Caco-2 (cell line): ENCODE measurements around the gene MSRB3. TPM values are rescaled to one million over a fixed set of nuclear protein-coding genes. Genes with fewer than 3 reads are reported as not detected.

Source experiments
- BruUV-seq: library from RNA; stranded (reverse); fragments of 400-500 nt; replicated peaks from 2 replicates; lab custom pipeline; 2021; lab: Mats Ljungman, UMichigan
- CTCF ChIA-PET: fragments of 300-600 bp; sonication (Branson Sonifier 250); formaldehyde crosslinking; loops from one replicate; lab custom pipeline; 2022; ENCODE audit warnings: antibody characterized with exemption; lab: Charles Lee
- POLR2A ChIA-PET: fragments of 300-600 bp; sonication (Branson Sonifier 250); formaldehyde crosslinking; loops from one replicate; lab custom pipeline; 2022; ENCODE audit warnings: antibody characterized with exemption; lab: Charles Lee
- DNase-seq, 2 experiments: peaks; one replicate each; pipeline versions ENCODE4 v3.0.0 to v3.0.0-alpha.2; 2020 to 2022
- H3K27me3 ChIP-seq: replicated peaks from 2 replicates; pipeline ENCODE4 v1.6.0; 2011; ENCODE audit warnings: low read length; ENCODE audit not compliant: control insufficient read depth, insufficient read depth
- H3K36me3 ChIP-seq: 2 replicates; pipeline ENCODE4 v1.5.1; 2011; ENCODE audit warnings: low read length; ENCODE audit not compliant: control insufficient read depth, insufficient read depth
- H3K4me1 ChIP-seq: fragments of 250-450 bp; sonication (Bioruptor Pico); 2 replicates; pipeline ENCODE4 v1.5.1; 2020; ENCODE audit warnings: mild to moderate bottlenecking
- H3K4me3 ChIP-seq: 2 replicates; pipeline ENCODE4 v1.5.1; 2011; ENCODE audit warnings: low read depth, mild to moderate bottlenecking, control low read depth, low read length
- H3K9me3 ChIP-seq: fragments of 250-450 bp; sonication (Bioruptor Pico); 2 replicates; pipeline ENCODE4 v1.5.1; 2020; ENCODE audit warnings: mild to moderate bottlenecking, moderate library complexity
- H3K27ac Mint-ChIP-seq: one replicate; pipeline ENCODE4 v1.8.0; 2022; ENCODE audit warnings: mixed read lengths; ENCODE audit not compliant: unreplicated experiment
- H3K27me3 Mint-ChIP-seq: one replicate; pipeline ENCODE4 v1.8.0; 2022; ENCODE audit warnings: mixed read lengths; ENCODE audit not compliant: insufficient read depth, unreplicated experiment
- H3K36me3 Mint-ChIP-seq: one replicate; pipeline ENCODE4 v1.8.0; 2022; ENCODE audit warnings: mild to moderate bottlenecking, mixed read lengths; ENCODE audit not compliant: insufficient read depth, unreplicated experiment
- H3K4me1 Mint-ChIP-seq: one replicate; pipeline ENCODE4 v1.8.0; 2022; ENCODE audit warnings: low read depth, mixed read lengths; ENCODE audit not compliant: unreplicated experiment
- H3K4me3 Mint-ChIP-seq: one replicate; pipeline ENCODE4 v1.8.0; 2022; ENCODE audit warnings: mild to moderate bottlenecking, moderate library complexity, mixed read lengths; ENCODE audit not compliant: unreplicated experiment
- H3K9me3 Mint-ChIP-seq: one replicate; pipeline ENCODE4 v1.8.0; 2022; ENCODE audit warnings: mixed read lengths; ENCODE audit not compliant: unreplicated experiment
- CTCF ChIP-seq, 2 experiments: fragments of 200-600 bp in 1 of 2; IDR thresholded peaks; 1 replicate in 1 of 2; 2 replicates in 1 of 2; pipeline versions ENCODE4 v1.5.1 to v1.8.0; 2011 to 2022; ENCODE audit warnings: antibody characterized with exemption in 1 of 2, control low read depth in 1 of 2, inconsistent platforms in 1 of 2, low read depth in 1 of 2, low read length in 1 of 2, mild to moderate bottlenecking in 1 of 2, moderate library complexity in 1 of 2; ENCODE audit not compliant: insufficient read depth in 1 of 2, severe bottlenecking in 1 of 2, unreplicated experiment in 1 of 2
- intact Hi-C: fragments of 100-400 bp; cut with micrococcal nuclease; formaldehyde crosslinking; loops from one replicate; pipeline ENCODE4 v1.10.0; 2022; ENCODE audit not compliant: unreplicated experiment
- total RNA-seq: library from RNA; stranded (reverse); gene quantifications from 2 replicates; pipeline ENCODE4 v1.2.3, GENCODE V29; 2022

Gene MSRB3
- total RNA-seq, 1 experiment from 2014 or later = 7.7 TPM

GRCh38 chr12:65430006-65430405 is 151.5 kb downstream of the MSRB3 start:
- Mint-ChIP-seq H3K4me3 (no peak overlapping the region), H3K36me3 (no peaks in the 10 kb centered on the region), H3K9me3 (no peaks in the 10 kb centered on the region), H3K27ac (no peak overlapping the region), H3K4me1 (no peaks in the 10 kb centered on the region), H3K27me3 (peaks cover 3% of the 10 kb centered on the region)
- CTCF ChIA-PET = no interaction called here
- no peak for TF ChIP-seq CTCF (IDR thresholded peaks at IDR 0.05; ENCODE audit: insufficient read depth in 1 of 2, low read depth in 1 of 2, low read length in 1 of 2, severe bottlenecking in 1 of 2, unreplicated experiment in 1 of 2)
- no peaks in the 10 kb centered on the region for H3K4me1 ChIP-seq
- H3K9me3 ChIP-seq = no peaks in the 10 kb centered on the region
- BruUV-seq = no TSS peak
- H3K36me3 ChIP-seq = no peaks in the 10 kb centered on the region
- H3K4me3 ChIP-seq = no peak overlapping the region
- no peak for DNase-seq
- no peaks in the 10 kb centered on the region for H3K27me3 ChIP-seq
- POLR2A ChIA-PET = no interaction called here
- intact Hi-C loops = no loop called here

GRCh38 chr12:65430571-65431306 is 152.3 kb downstream of the MSRB3 start:
- no peak overlapping the region for H3K27ac Mint-ChIP-seq
- ChIA-PET CTCF (no interaction called here), POLR2A (no interaction called here)

GRCh38 chr12:65432114-65432513 is 153.6 kb downstream of the MSRB3 start:
- TF ChIP-seq CTCF (IDR thresholded peaks at IDR 0.05; ENCODE audit: insufficient read depth in 1 of 2, low read depth in 1 of 2, low read length in 1 of 2, severe bottlenecking in 1 of 2, unreplicated experiment in 1 of 2) = no peak
- H3K27ac Mint-ChIP-seq = no peak overlapping the region
- H3K4me1 ChIP-seq = no peaks in the 10 kb centered on the region
- no peak overlapping the region for H3K4me3 ChIP-seq
- peaks cover 3% of the 10 kb centered on the region for H3K27me3 Mint-ChIP-seq
- intact Hi-C loops = no loop called here
- H3K4me1 Mint-ChIP-seq = no peaks in the 10 kb centered on the region
- POLR2A ChIA-PET = no interaction called here
- no peak for DNase-seq
- no TSS peak for BruUV-seq
- no peaks in the 10 kb centered on the region for H3K36me3 ChIP-seq
- no peaks in the 10 kb centered on the region for H3K36me3 Mint-ChIP-seq
- H3K27me3 ChIP-seq = no peaks in the 10 kb centered on the region
- CTCF ChIA-PET = no interaction called here
- no peaks in the 10 kb centered on the region for H3K9me3 ChIP-seq
- no peak overlapping the region for H3K4me3 Mint-ChIP-seq
- H3K9me3 Mint-ChIP-seq = no peaks in the 10 kb centered on the region

More at GRCh38 chr12:65430571-65431306, 152.3 kb downstream of the MSRB3 start:
- H3K9me3 Mint-ChIP-seq = no peaks in the 10 kb centered on the region
- Histone ChIP-seq H3K9me3 (no peaks in the 10 kb centered on the region), H3K27me3 (no peaks in the 10 kb centered on the region), H3K36me3 (no peaks in the 10 kb centered on the region), H3K4me3 (no peak overlapping the region), H3K4me1 (no peaks in the 10 kb centered on the region)
- intact Hi-C loops = no loop called here
- no peaks in the 10 kb centered on the region for H3K4me1 Mint-ChIP-seq
- BruUV-seq = no TSS peak
- H3K4me3 Mint-ChIP-seq = no peak overlapping the region
- H3K27me3 Mint-ChIP-seq = peaks cover 3% of the 10 kb centered on the region
- H3K36me3 Mint-ChIP-seq = no peaks in the 10 kb centered on the region
- DNase-seq = no peak
- TF ChIP-seq CTCF (IDR thresholded peaks at IDR 0.05; ENCODE audit: insufficient read depth in 1 of 2, low read depth in 1 of 2, low read length in 1 of 2, severe bottlenecking in 1 of 2, unreplicated experiment in 1 of 2) = no peak
